Endothelial cell of umbilical vein (primary cell): ENCODE measurements around the gene CIDEB. TPM values are rescaled to one million over a fixed set of nuclear protein-coding genes. Genes with fewer than 3 reads are reported as not detected.

ENCODE experiments used
- BruUV-seq: library from RNA; stranded (reverse); fragments of 400-500 nt; replicated peaks from 2 replicates; lab custom pipeline; 2021; lab: Mats Ljungman, UMichigan
- CTCF ChIA-PET: fragments of 300-600, 350-600 bp; sonication (Branson Sonifier 250); formaldehyde crosslinking; loops from one replicate; lab custom pipeline; 2021; ENCODE audit warnings: antibody characterized with exemption, inconsistent platforms; lab: Charles Lee
- POLR2A ChIA-PET: fragments of 300-600, 350-600 bp; sonication (Branson Sonifier 250); formaldehyde crosslinking; loops from one replicate; lab custom pipeline; 2021; ENCODE audit warnings: antibody characterized with exemption, inconsistent platforms; lab: Charles Lee
- DNase-seq: peaks from one replicate; pipeline ENCODE4 v3.0.0-alpha.2; 2011; ENCODE audit warnings: low read depth, low spot score
- FAIRE-seq: peaks from 2 replicates; lab custom pipeline; 2011; peaks lifted over from hg19 to GRCh38; lab: Jason Lieb, UNC
- H2AFZ ChIP-seq: 2 replicates; pipeline ENCODE4 v1.6.0; 2012; ENCODE audit warnings: low read depth, low read length, control low read depth, inconsistent platforms
- H3K27ac ChIP-seq: 2 replicates; pipeline ENCODE4 v1.5.1; 2011; ENCODE audit warnings: low read depth, mild to moderate bottlenecking, control low read depth, low read length, moderate library complexity; ENCODE audit not compliant: insufficient read depth
- H3K27me3 ChIP-seq, 2 experiments: 2 replicates each; pipeline versions ENCODE4 v1.6.0 to v1.6.1; 2011; ENCODE audit warnings: low read length in 2 of 2, mixed read lengths in 1 of 2; ENCODE audit not compliant: control insufficient read depth in 2 of 2, insufficient read depth in 2 of 2
- H3K36me3 ChIP-seq, 2 experiments: 2 replicates in 1 of 2; 3 replicates in 1 of 2; pipeline ENCODE4 v1.5.1; 2011; ENCODE audit warnings: low read length in 2 of 2, mild to moderate bottlenecking in 1 of 2, moderate library complexity in 1 of 2; ENCODE audit not compliant: control insufficient read depth in 2 of 2, insufficient read depth in 2 of 2; ENCODE audit errors: extremely low read depth in 1 of 2
- H3K4me1 ChIP-seq: 3 replicates; pipeline ENCODE4 v1.5.1; 2011; ENCODE audit warnings: mild to moderate bottlenecking, low read length; ENCODE audit not compliant: control insufficient read depth, insufficient read depth; ENCODE audit errors: extremely low read depth
- H3K4me2 ChIP-seq: 2 replicates; pipeline ENCODE4 v1.6.1; 2011; ENCODE audit warnings: low read length, control low read depth, mixed read lengths; ENCODE audit not compliant: insufficient read depth
- H3K4me3 ChIP-seq, 3 experiments: fragments of 200-600 bp in 1 of 3; sonication (generic), shearing (Covaris generic) in 1 of 3; replicated peaks in 1 of 3; 2 replicates each; pipeline ENCODE4 v1.5.1; 2011 to 2016; ENCODE audit warnings: control low read depth in 3 of 3, low read length in 3 of 3, mild to moderate bottlenecking in 2 of 3, inconsistent platforms in 1 of 3, low read depth in 1 of 3, moderate library complexity in 1 of 3; ENCODE audit not compliant: insufficient read depth in 1 of 3
- H3K79me2 ChIP-seq: 2 replicates; pipeline ENCODE4 v1.6.0; 2012; ENCODE audit warnings: low read length, inconsistent platforms; ENCODE audit not compliant: control insufficient read depth, insufficient read depth
- H3K9ac ChIP-seq: replicated peaks from 2 replicates; pipeline ENCODE3; 2011; ENCODE audit warnings: low read length, control low read depth; ENCODE audit not compliant: insufficient read depth; ENCODE audit errors: extremely low read depth
- H3K9me1 ChIP-seq: replicated peaks from 3 replicates; pipeline ENCODE4 v1.6.0; 2011; ENCODE audit warnings: mild to moderate bottlenecking, low read length; ENCODE audit not compliant: control insufficient read depth, insufficient read depth; ENCODE audit errors: extremely low read depth
- H3K9me3 ChIP-seq: replicated peaks from 2 replicates; pipeline ENCODE4 v1.5.1; 2012; ENCODE audit warnings: low read length, inconsistent platforms; ENCODE audit not compliant: control insufficient read depth, insufficient read depth
- H4K20me1 ChIP-seq: replicated peaks from 2 replicates; pipeline ENCODE3; 2011; ENCODE audit warnings: mild to moderate bottlenecking, low read length; ENCODE audit not compliant: control insufficient read depth, insufficient read depth; ENCODE audit errors: extremely low read depth
- CTCF ChIP-seq, 2 donors: IDR thresholded peaks; 1 replicate in 1 of 2; 2 replicates in 1 of 2; pipeline ENCODE4 v1.5.1; 2011; ENCODE audit warnings: low read length in 2 of 2, mild to moderate bottlenecking in 2 of 2, moderate library complexity in 2 of 2, control low read depth in 1 of 2, inconsistent platforms in 1 of 2, low read depth in 1 of 2; ENCODE audit not compliant: insufficient read depth in 1 of 2; ENCODE audit errors: extremely low read depth in 1 of 2
- EZH2 ChIP-seq: IDR thresholded peaks from 2 replicates; pipeline ENCODE4 v1.6.1; 2012; ENCODE audit warnings: borderline replicate concordance, low read depth, mild to moderate bottlenecking, moderate library complexity, low read length, inconsistent platforms; ENCODE audit not compliant: severe bottlenecking
- FOS ChIP-seq: IDR thresholded peaks from 2 replicates; pipeline ENCODE4 v1.6.1; 2011; ENCODE audit warnings: mild to moderate bottlenecking, low read length, moderate library complexity, borderline replicate concordance; ENCODE audit not compliant: insufficient read depth
- GATA2 ChIP-seq: IDR thresholded peaks from 2 replicates; pipeline ENCODE4 v1.7.0; 2011; ENCODE audit warnings: low read depth, mild to moderate bottlenecking, moderate library complexity, mixed read lengths, low read length; ENCODE audit not compliant: insufficient read length, insufficient read depth
- JUN ChIP-seq: IDR thresholded peaks from 2 replicates; pipeline ENCODE4 v1.6.1; 2011; ENCODE audit warnings: borderline replicate concordance, low read depth; ENCODE audit not compliant: insufficient read length, insufficient read depth
- MYC ChIP-seq: IDR thresholded peaks from one replicate; pipeline ENCODE4 v1.6.1; 2011; ENCODE audit warnings: mild to moderate bottlenecking, low read depth, low read length
- POLR2A ChIP-seq: IDR thresholded peaks from 2 replicates; pipeline ENCODE4 v1.6.1; 2012; ENCODE audit warnings: low read depth, mild to moderate bottlenecking, control low read depth, low read length
- POLR2AphosphoS5 ChIP-seq: IDR thresholded peaks from 2 replicates; pipeline ENCODE4 v1.6.1; 2012; ENCODE audit warnings: low read depth, mild to moderate bottlenecking, control low read depth, low read length, moderate library complexity; ENCODE audit not compliant: insufficient read depth
- dilution Hi-C: fragments of 300-500 bp; cut with MboI; formaldehyde crosslinking; loops from one replicate; pipeline ENCODE4 v1.15.0; 2019; ENCODE audit warnings: low sequenced_read_pairs; ENCODE audit not compliant: extremely low pct_ligation_motif_present
- intact Hi-C: fragments of 100-400 bp; cut with micrococcal nuclease; formaldehyde crosslinking; loops from one replicate; pipeline ENCODE4 v1.10.0; 2022
- polyA plus RNA-seq, 4 experiments: library from polyadenylated mRNA; depleted of rRNA in 3 of 4; stranded (reverse) in 3 of 4; unstranded in 1 of 4; fragments of >200 nt; gene quantifications; 2 replicates each; pipeline versions ENCODE4 v1.2.1 to v1.2.3, GENCODE V29; 2011 to 2012; ENCODE audit warnings: missing spikeins in 1 of 4
- total RNA-seq: library from RNA; stranded (reverse); gene quantifications from 2 replicates; pipeline ENCODE4 v1.2.3, GENCODE V29; 2021
- TF ChIP-seq, protein P1 (sequence below): IDR thresholded peaks from 2 replicates; pipeline ENCODE4 v1.6.1; 2011; ENCODE audit not compliant: insufficient read depth, insufficient read length

Gene CIDEB
- total and polyA plus RNA-seq, 2 donors (not counting 3 experiments of a cell fraction or from before 2014, with no cell fraction given), result 5.2 to 7.2 TPM

DNA sequence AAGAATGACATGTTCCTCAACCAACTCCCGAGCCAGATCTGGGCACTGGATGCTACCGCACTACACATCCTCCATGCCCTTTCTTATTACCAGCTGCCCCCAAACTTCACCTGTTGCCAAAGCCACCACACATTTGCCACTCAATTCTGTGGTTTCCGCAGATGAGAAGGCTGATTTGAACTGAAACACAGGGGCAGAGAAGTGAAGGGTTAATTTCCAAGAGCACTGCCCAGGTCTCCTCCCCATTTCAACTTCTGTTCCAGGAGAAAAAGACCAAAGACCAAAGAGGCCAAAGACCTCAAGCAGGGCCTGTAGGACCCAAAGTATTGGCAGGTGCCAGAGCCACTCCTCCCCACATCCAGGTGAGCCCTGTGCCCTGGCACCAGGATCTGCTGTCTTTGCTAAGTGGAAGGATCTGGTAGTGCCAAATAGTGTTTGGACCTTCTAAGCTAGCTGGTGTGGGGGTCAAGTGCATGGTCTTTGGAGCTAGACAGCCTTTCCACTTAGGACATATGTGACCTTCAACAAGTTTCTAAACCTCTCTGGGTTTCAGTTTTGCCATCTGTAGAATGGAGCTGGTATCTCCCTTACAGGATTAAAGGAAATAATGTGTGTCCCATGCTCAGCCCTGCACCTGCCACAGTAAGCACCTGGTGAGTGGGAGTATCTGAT, 16.2 kb downstream of the CIDEB start:
- H4K20me1 ChIP-seq, result no peaks in the 10 kb centered on the region
- H3K4me3 ChIP-seq, result no peak overlapping the region
- no TSS peak for BruUV-seq
- no peaks in the 10 kb centered on the region for H3K9me3 ChIP-seq
- no peak overlapping the region for H2AFZ ChIP-seq
- no peaks in the 10 kb centered on the region for H3K9me1 ChIP-seq
- no peak overlapping the region for H3K9ac ChIP-seq
- ChIA-PET POLR2A (no interaction called here), CTCF (interaction anchor here (1.0 to 3.5 kb wide), 4 partner anchors 16 to 119 kb away, joined by 3 to 16 read pairs (median 10); partner anchors contain the start of genes CIDEB, MDP1 and TINF2)
- no peak overlapping the region for H3K27ac ChIP-seq
- DNase-seq (no peak), FAIRE-seq (no peak)
- TF ChIP-seq EZH2, result no peak
- no peak for TF ChIP-seq POLR2AphosphoS5
- no peak for TF ChIP-seq FOS
- TF ChIP-seq POLR2A, result no peak
- no peak for TF ChIP-seq GATA2
- no peak overlapping the region for H3K4me2 ChIP-seq
- H3K36me3 ChIP-seq, result peaks cover 5 to 19% of the 10 kb centered on the region in 2 experiments
- H3K4me1 ChIP-seq, result peaks cover 4% of the 10 kb centered on the region
- no peaks in the 10 kb centered on the region for H3K27me3 ChIP-seq
- H3K79me2 ChIP-seq, result no peaks in the 10 kb centered on the region
- dilution Hi-C loops, result no loop called here
- intact Hi-C loops, result no loop called here

GRCh38 chr14:24290746-24291145, 17.0 kb downstream of the CIDEB start:
- CTCF ChIA-PET, result interaction anchor here (0.8 to 3.5 kb wide), 4 partner anchors 17 to 120 kb away, joined by 3 to 16 read pairs (median 4); partner anchors contain the start of genes CIDEB and MDP1
- intact Hi-C loops, result no loop called here

More at GRCh38 chr14:24290746-24291145, 17.0 kb downstream of the CIDEB start:
- Histone ChIP-seq H3K9me1 (no peaks in the 10 kb centered on the region), H3K4me2 (no peak overlapping the region), H3K9me3 (no peaks in the 10 kb centered on the region), H2AFZ (no peak overlapping the region), H3K27me3 (no peaks in the 10 kb centered on the region), H4K20me1 (no peaks in the 10 kb centered on the region), H3K36me3 (peaks cover 1 to 17% of the 10 kb centered on the region in 2 experiments), H3K79me2 (no peaks in the 10 kb centered on the region), H3K4me3 (no peak overlapping the region), H3K27ac (no peak overlapping the region), H3K9ac (no peak overlapping the region), H3K4me1 (no peaks in the 10 kb centered on the region)
- no TSS peak for BruUV-seq
- no peak for TF ChIP-seq POLR2A
- no peak for TF ChIP-seq JUN
- TF ChIP-seq, protein P1, sequence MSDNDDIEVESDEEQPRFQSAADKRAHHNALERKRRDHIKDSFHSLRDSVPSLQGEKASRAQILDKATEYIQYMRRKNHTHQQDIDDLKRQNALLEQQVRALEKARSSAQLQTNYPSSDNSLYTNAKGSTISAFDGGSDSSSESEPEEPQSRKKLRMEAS, result no peak
- TF ChIP-seq POLR2AphosphoS5, result no peak
- TF ChIP-seq FOS, result no peak
- no peak for TF ChIP-seq CTCF (IDR thresholded peaks at IDR 0.05; ENCODE audit: extremely low read depth in 1 of 2, insufficient read depth in 1 of 2, low read depth in 1 of 2, low read length in 2 of 2)
- TF ChIP-seq MYC, result no peak
- TF ChIP-seq GATA2, result no peak
- TF ChIP-seq EZH2, result no peak
- dilution Hi-C loops, result no loop called here
- FAIRE-seq, result no peak
- POLR2A ChIA-PET, result no interaction called here
- no peak for DNase-seq
